ENCODE results near the gene CDY1B. TPM values are rescaled to one million over a fixed set of nuclear protein-coding genes. Genes with fewer than 3 reads are reported as not detected.
"Not testable (repeated sequence)": the region's sequence is repeated elsewhere in the genome, so short reads cannot be mapped to it uniquely, and the experiment has no call there.

Gene CDY1B
- total RNA-seq = not detected

DNA sequence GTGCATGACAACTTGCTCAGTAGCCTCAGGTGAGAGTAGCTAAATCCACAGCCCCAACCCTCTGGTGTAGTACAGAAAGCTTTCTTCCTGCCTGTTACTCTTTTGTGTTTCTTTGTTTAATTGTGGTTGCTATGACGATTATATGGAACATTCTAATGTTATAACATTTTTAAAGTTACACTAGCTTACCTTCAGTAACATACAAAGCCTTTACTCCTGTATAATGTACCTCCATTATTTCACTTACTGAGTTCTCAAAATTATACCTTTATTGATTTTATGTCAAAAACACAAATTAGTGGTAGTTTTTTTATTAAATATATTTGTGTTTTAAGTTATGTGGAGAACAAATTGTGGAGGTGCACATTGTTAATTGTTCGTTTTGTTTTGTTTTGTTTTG lies at the start of gene CDY1B:
Gene CDY1B, minus strand, starts transcription at position 101 of the 400 bp plus-strand sequence. CDS start 331 bp downstream, outside the sequence.
- not testable (repeated sequence) for TF ChIP-seq CTCF (IDR thresholded peaks at IDR 0.05; ENCODE audit: low read depth)

All from subcutaneous adipose tissue (tissue), 4 donors.